Right lobe of liver (tissue), 4 donors: ENCODE data around the gene IL17RB.

Experiments
- CTCF ChIP-seq, 4 donors: fragments of 200-600 bp in 3 of 4; fragments of 450-650 bp in 1 of 4; IDR thresholded peaks; one replicate each; pipeline versions ENCODE4 v1.5.1 to v1.8.0; 2016 to 2022; ENCODE audit warnings: antibody characterized with exemption in 4 of 4, mild to moderate bottlenecking in 2 of 4
- POLR2A ChIP-seq: fragments of 450-650 bp; IDR thresholded peaks from one replicate; pipeline ENCODE4 v1.6.1; 2017; ENCODE audit warnings: antibody characterized with exemption, mild to moderate bottlenecking
- donor health status: DM: no; HTN: no; CAD: no.
- donor health status: DM: no; HTN: no; CAD: no.
- donor health status: DM: no; HTN: yes; CAD: no.

- TF ChIP-seq CTCF (IDR thresholded peaks at IDR 0.05) (no peak), POLR2A (no peak)
These were observed 41.1 kb downstream of the IL17RB start for GRCh38 chr3:53887446-53887845.
